Measurements from ENCODE around the gene NEAT1. TPM values are rescaled to one million over a fixed set of nuclear protein-coding genes. Genes with fewer than 3 reads are reported as not detected.

The NEAT1 gene
- total and polyA plus RNA-seq, 9 of the 15 experiments (the other 6 are each of a cell fraction or from before 2014, with no cell fraction given): 20.1 to 389 (median 62.8) TPM

DNA sequence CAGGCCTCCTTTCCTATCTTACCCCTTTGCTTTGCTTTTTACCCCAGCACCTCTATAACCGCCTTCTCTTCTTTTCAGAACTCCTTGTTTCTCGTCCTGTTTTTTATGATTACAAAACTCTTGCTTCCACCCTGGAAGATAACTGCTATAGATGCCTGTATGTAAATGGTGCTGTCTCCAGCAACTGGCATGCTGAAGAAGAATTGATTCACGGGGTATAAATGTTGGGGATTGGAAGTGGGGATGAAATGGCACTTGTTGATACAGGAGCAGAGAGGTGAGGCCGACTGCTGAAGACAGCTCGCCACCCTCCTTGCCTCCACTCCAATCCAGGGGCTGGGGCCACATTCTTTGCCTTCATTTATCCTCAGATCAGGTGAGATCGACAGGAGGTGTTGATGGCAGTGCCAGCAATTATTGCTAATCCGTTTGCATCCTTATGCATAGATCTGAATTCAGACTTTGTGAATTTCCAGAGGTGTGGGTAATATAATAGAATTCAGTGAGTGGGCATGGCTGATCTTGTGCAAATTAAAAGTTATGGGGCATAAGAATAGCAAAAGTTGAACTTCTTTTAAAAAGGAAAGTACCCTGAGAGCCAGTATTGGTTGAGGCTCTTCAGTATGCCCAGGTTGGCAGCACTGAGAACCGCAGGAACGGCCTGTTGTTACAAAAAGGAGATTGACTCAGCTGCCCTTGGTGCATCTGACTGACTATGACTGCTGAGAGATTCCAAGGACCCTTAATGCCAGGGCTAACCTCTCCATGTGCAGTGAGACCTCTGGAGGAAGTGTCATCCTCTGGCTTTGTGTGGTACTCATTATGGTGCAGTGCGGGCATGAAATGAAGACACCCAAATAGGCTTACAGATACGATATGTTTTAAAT is 5.3 kb downstream of the NEAT1 start (continued):
- TF ChIP-seq, protein P1, sequence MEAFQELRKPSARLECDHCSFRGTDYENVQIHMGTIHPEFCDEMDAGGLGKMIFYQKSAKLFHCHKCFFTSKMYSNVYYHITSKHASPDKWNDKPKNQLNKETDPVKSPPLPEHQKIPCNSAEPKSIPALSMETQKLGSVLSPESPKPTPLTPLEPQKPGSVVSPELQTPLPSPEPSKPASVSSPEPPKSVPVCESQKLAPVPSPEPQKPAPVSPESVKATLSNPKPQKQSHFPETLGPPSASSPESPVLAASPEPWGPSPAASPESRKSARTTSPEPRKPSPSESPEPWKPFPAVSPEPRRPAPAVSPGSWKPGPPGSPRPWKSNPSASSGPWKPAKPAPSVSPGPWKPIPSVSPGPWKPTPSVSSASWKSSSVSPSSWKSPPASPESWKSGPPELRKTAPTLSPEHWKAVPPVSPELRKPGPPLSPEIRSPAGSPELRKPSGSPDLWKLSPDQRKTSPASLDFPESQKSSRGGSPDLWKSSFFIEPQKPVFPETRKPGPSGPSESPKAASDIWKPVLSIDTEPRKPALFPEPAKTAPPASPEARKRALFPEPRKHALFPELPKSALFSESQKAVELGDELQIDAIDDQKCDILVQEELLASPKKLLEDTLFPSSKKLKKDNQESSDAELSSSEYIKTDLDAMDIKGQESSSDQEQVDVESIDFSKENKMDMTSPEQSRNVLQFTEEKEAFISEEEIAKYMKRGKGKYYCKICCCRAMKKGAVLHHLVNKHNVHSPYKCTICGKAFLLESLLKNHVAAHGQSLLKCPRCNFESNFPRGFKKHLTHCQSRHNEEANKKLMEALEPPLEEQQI (IDR thresholded peaks at IDR 0.05): no peak
- TF ChIP-seq HOXB6 (CRISPR knock-in tag; IDR thresholded peaks at IDR 0.05; ENCODE audit: borderline replicate concordance): peak; percentile 74; the same call in 1 of the 2 replicates
- TF ChIP-seq BCL6 (CRISPR knock-in tag; IDR thresholded peaks at IDR 0.05): no peak
- TF ChIP-seq RB1 (IDR thresholded peaks at IDR 0.05; ENCODE audit: low read depth): no peak
- peak; percentile 79; the same call in 1 of the 2 replicates for TF ChIP-seq ZNF444 (CRISPR knock-in tag; IDR thresholded peaks at IDR 0.05)
- peak; percentile 54; the same call in 1 of the 2 replicates for TF ChIP-seq ZNF764 (CRISPR knock-in tag; IDR thresholded peaks at IDR 0.05; ENCODE audit: low read depth)
- TF ChIP-seq POLR2AphosphoS2 (IDR thresholded peaks at IDR 0.05; ENCODE audit: low read length): peak; percentile 28
- TF ChIP-seq CXXC5 (CRISPR knock-in tag; IDR thresholded peaks at IDR 0.05): no peak; the same call in 1 of the 2 replicates
- peak; percentile 9; the same call in 1 of the 2 replicates for TF ChIP-seq MEF2A (IDR thresholded peaks at IDR 0.05; ENCODE audit: control insufficient read depth, low read depth, low read length)
- peak; percentile 17; the same call in 1 of the 2 replicates for TF ChIP-seq ZNF445 (CRISPR knock-in tag; IDR thresholded peaks at IDR 0.05; ENCODE audit: low read depth)
- no peak for TF ChIP-seq BCOR (IDR thresholded peaks at IDR 0.05)
- peak; percentile 57 for TF ChIP-seq SIRT6 (IDR thresholded peaks at IDR 0.05; ENCODE audit: low read depth, low read length)
- TF ChIP-seq, protein P2, sequence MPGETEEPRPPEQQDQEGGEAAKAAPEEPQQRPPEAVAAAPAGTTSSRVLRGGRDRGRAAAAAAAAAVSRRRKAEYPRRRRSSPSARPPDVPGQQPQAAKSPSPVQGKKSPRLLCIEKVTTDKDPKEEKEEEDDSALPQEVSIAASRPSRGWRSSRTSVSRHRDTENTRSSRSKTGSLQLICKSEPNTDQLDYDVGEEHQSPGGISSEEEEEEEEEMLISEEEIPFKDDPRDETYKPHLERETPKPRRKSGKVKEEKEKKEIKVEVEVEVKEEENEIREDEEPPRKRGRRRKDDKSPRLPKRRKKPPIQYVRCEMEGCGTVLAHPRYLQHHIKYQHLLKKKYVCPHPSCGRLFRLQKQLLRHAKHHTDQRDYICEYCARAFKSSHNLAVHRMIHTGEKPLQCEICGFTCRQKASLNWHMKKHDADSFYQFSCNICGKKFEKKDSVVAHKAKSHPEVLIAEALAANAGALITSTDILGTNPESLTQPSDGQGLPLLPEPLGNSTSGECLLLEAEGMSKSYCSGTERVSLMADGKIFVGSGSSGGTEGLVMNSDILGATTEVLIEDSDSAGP (CRISPR knock-in tag; IDR thresholded peaks at IDR 0.05): no peak
- TF ChIP-seq CSDE1 (IDR thresholded peaks at IDR 0.05): no peak
- no peak for TF ChIP-seq HNRNPL (IDR thresholded peaks at IDR 0.05; ENCODE audit: low read depth, low read length)
- no peak for TF ChIP-seq KLF16 (IDR thresholded peaks at IDR 0.05)
- peak; percentile 33; the same call in 1 of the 2 replicates for TF ChIP-seq NFIC (IDR thresholded peaks at IDR 0.05)
- no peak for TF ChIP-seq HNRNPH1 (optimal IDR thresholded peaks at IDR 0.05; ENCODE audit: low read depth, low read length)
- TF ChIP-seq, protein P3, sequence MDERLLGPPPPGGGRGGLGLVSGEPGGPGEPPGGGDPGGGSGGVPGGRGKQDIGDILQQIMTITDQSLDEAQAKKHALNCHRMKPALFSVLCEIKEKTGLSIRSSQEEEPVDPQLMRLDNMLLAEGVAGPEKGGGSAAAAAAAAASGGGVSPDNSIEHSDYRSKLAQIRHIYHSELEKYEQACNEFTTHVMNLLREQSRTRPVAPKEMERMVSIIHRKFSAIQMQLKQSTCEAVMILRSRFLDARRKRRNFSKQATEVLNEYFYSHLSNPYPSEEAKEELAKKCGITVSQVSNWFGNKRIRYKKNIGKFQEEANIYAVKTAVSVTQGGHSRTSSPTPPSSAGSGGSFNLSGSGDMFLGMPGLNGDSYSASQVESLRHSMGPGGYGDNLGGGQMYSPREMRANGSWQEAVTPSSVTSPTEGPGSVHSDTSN (CRISPR knock-in tag; IDR thresholded peaks at IDR 0.05; ENCODE audit: low read depth): no peak
- TF ChIP-seq, protein P3 (tag; conservative IDR thresholded peaks at IDR 0.05; ENCODE audit: low read depth): 0 out of 2 replicates have a peak, but pooled peaks have one; percentile 9
- no peak for TF ChIP-seq TCF7 (IDR thresholded peaks at IDR 0.05; ENCODE audit: borderline replicate concordance)

All from K562 (cell line).